GM18499 (cell line): Measurements from ENCODE around the gene PTPRG.
"Not testable (repeated sequence)": the region's sequence is repeated elsewhere in the genome, so short reads cannot be mapped to it uniquely, and the experiment has no call there.

Experiments used
- ATAC-seq: cut with Tn5 transposase; IDR thresholded peaks from one replicate; pipeline ENCODE4 v1.9.1; 2021; ENCODE audit warnings: moderate number of reproducible peaks; ENCODE audit not compliant: insufficient read depth, unreplicated experiment

Gene PTPRG

DNA sequence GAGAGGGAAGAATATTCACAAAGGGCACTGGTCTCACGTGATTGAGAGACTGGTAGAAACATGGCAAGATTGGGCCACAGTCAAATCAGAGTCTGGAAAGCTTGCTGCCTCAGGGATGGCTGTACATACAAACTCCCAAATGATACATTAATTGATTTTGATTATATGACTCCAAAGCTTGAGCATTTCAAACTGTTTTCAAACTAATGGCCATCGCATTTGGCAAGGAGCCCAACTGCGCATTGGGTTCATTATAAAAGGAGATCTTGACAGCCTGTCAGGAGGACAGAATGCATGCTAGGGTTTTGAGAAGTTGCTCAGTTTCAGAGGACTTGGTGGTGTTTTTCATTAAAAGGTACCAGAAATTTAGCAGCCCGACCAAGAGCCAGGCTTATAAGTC is 117.7 kb downstream of the PTPRG start:
- no peak for ATAC-seq

- no peak for ATAC-seq
Observed at GRCh38 chr3:61680617-61681016, 119.2 kb downstream of the PTPRG start.

GRCh38 chr3:61681636-61682035 is 120.3 kb downstream of the PTPRG start:
- ATAC-seq, result no peak

DNA sequence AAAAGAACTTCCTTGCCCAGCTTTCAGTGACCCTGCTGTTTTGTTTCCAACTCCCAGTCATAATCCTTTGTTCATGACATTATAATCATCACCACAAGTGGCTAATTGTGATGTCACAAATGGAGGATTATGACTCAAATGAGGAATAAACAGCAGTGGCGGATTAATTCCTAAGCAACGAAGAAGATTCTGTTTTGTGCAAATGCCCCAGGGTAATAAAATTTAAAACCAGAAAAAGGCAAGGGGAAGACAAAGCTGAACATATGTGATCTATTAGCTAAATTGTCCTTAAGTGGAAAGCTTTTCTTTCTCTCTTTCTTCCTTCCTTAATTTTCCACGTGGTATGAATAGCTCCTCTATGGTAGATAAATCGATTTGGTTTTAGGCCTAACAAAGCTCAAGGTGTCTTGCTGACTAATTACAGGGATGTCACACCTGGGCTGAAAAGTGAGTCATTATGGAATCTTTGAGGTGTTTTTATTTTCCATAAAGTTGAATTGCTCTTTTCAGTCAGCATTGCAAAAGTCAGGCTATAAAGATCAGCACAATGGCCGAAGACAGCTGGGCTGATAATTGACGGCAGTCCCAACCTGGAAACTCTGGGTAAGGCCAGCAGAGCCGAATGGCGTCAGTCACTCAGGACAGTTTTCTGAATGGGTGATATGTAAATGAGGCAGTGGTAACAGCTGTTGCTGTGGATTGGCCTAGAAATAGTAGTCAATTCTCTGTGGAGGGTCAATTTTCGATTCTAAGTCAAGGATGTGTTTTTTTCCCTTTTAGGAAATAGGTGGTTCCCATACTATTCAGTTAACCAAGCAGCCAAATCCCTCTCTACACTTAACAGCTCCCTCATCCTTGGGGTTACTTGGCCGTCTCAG is 121.5 kb downstream of the PTPRG start:
- ATAC-seq, result no peak

- ATAC-seq, result no peak
Observed at GRCh38 chr3:61683549-61684236, 122.3 kb downstream of the PTPRG start.

DNA sequence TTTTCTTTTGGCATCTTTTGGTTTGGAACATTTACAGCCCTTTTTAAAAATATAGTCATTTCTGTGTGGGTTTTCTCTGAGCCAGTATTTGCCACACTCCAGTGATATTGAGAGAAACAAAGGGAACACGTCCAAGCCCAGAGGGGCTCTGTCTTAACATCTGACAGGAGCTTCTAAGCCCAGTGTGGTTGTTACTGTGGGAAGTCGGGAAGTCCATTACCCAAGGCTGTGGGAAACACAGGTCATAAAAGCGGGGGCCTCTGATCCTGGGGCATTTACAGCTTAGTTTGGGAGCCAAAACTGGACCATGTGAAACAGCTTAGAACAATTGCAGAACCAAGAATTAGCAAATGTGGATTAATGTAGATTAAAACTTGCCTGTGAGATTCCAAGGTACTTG is 123.0 kb downstream of the PTPRG start:
- ATAC-seq, result no peak

DNA sequence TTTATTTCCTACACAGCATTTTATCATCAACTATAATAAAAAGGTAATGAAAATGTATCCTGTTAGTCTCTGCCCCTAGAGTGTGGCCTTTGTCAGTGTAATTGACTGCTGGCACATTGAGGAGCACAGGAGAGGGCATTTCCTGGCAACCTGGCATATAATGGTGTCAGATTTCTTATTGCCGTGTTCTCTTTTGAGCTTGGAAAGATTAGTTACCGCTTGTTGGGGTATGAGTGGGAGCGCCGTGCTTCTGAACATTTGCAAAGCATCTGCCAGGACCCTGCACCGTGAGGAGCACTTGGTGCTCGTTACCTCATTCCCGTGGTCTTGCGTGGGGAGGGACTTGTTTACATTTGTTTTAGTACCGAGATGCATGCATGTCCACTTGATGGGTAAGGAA is 124.4 kb downstream of the PTPRG start:
- no peak for ATAC-seq

DNA sequence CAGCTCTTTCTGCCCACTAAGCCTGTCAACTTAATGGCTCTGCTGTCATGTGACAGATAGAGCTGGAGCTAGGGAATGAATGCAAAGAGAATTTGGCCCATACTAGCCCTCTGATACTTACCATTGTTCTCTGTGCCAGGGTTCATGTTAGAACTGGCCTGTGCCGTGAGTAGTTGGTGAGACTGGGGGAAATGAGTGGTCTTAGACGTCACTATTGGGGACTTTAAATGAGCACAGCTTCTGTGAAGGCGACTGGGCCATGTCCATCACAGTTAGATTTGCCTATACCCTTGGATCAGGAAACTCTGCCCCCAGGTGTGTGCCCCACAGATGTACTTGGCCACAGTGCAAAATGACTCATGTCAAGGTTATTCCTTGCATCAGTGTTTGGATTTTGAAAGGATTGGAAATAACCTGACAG is 124.9 kb downstream of the PTPRG start:
- no peak for ATAC-seq

- ATAC-seq, result no peak
Observed at GRCh38 chr3:61687206-61687605, 125.8 kb downstream of the PTPRG start.

- ATAC-seq, result no peak
Observed at GRCh38 chr3:61687663-61688306, 126.4 kb downstream of the PTPRG start.

DNA sequence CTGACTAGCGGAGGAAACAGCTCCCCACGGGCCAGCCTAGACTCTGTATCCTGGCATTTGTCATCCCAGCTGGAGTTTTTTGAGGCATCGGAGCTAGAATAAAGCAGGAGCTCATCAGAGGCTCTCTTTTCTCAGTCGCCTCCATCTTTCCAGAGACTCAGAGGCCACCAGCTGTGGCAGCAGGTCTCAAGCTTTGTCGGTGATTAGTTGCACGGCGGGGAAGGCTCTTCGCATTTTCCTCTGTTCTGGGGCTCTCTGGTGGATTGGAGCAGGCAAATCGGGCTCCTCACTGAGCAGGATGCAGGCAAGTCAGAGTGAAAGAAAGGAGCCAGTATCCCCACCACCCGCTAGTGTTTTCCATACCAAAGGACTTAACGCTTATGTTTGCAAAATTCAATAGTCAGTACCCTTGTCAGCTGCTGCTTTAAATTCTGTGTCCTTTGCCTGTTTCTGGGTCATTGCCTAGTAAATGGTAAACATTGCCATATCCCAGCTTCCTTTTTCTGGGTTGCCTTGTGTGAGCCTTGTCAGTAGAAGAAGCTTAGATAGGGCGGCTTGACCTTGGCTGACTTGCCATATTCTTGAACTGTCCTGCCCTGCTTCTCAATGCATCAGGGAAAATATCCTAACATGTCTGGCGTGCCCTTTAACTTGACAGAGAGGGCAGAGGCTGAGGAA is 127.1 kb downstream of the PTPRG start:
- ATAC-seq, result no peak

GRCh38 chr3:61690016-61690415 is 128.6 kb downstream of the PTPRG start:
- no peak for ATAC-seq

DNA sequence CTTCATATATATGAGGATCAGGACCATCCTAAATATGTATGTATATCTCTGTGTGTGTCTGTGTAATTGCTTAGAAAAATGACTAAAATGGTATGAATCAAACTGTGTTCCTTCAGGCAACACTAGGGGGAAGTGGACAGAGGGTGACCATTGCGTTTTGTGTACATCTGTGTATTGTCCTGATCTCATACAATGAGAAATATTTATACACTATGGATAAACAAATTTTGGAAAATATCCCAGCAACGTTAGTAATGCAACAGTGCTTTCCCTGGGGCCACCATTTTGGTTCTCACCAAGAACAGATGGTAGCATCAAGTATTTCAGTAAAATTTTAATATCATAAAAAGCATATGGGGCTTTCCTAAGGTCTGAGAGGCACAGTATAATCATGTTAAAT is 130.1 kb downstream of the PTPRG start:
- no peak for ATAC-seq

DNA sequence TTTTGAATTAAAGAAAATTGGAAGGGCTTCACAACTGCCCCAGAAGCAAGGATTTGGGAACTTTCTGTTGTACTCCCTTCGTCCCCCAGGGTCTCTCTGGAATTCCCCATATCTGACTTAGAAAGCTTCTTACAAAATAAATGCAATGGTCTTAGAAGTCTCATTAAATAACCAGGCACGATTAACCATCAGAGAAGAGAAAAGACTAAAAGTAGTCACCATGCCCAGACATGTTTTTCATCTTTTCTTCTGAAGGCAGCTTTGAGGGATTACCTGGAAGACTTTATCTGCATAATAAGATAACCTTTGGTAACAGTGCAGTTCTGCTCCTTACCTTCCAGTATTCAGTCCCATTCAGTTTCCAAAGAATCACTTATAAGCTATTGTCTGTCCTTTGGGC is 135.9 kb downstream of the PTPRG start:
- no peak for ATAC-seq

DNA sequence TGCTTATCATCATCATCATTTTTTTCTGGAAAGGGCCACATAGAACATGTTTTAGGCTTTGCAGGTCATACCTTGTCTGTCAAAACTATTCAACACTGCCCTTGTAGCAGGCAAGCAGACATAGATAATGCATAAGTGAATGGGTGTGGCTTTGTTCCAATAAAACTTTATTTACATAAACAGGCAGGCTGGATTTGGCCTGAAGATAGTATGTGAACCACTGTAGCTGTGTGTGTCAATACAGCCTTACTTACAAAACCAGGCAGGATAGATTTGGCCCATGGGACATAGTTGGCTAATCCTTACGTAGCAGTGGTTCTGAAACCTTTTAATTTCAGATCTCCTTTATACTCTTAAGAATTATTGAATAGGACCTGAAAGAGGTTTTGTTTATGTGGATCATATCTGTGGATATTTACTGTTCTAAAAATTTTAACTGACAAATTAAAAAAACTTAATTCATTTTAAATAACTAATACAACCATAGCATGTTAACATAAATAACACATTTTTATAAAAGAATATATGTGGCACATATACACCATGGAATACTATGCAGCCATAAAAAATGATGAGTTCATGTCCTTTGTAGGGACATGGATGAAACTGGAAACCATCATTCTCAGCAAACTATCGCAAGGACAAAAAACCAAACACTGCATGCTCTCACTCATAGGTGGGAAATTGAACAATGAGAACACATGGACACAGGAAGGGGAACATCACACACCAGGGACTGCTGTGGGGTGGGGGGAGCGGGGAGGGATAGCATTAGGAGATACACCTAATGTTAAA is 137.1 kb downstream of the PTPRG start:
- ATAC-seq, result not testable (repeated sequence)

DNA sequence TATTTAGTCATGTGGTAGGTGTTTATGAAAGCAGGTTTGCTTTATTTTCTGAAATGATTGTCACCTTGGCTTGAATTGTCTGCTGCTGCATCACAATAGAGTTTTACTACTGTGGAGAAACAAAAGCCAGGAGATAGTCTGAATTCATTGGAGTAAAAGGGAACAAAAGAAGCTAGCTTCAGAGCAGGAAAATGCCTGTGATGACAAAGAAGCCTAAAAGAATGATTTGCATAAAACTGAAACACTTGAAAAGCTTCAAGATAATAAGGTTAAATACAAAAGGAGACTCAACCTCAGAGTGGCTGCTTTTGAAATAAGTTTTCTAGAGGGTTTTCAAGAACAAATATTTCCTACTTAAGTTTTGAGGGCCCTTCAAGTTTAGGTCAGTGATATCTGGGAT is 138.3 kb downstream of the PTPRG start:
- no peak for ATAC-seq

DNA sequence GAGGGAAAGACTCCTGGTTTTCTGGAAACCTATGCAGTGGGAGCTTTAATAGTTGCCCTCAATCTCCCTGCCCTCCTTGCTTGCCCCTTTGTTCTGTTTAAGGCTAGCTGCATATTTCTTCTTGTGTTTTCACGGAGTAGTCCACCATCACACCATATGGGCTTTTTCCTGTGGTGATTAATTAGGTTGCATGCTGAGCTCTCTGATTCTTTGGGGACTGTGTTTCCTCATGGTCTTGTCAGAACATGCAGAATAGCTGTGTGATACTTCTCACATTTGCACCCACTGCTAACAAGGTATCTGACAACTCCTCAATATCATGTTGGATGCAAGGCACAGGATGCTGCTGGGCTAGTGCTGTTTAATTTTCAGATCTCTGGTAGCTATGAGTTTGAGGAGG is 139.6 kb downstream of the PTPRG start:
- no peak for ATAC-seq

DNA sequence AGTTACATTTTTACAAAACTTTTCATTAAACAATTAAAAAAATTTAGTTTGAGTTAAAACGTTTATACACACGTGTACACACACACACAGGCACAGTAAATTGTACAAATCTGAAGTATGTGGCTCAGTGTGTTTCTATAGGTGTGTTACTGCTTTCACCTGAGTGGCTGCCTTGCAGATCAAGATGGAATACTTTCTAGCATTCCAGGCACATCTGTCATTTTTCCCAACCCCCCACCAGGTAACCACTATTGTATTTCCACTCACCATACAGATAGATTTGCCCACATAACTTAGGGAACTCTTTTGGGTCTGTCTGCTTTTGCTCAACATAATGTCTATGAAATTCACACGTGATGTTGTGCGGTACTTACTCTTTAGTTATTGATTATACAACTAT is 141.1 kb downstream of the PTPRG start:
- ATAC-seq, result no peak

DNA sequence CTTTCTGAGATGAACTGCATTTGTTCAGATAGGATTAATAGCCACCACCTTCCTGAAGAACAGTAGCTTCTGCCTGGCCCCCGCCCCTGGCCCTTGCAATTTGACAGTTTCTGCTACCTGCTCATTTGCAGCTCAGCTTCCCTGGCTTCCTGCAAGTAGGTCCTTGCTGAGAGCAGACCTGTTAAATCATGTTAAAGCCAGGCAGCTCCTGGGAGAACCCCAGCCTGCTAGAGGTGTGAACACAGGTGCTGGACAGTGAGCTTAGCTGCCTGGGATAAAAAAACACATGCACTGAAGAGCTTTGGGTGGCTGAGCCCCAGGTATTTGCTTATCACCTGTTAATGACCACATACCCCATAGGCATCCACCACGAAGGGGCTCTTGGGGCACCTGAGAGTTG is 143.4 kb downstream of the PTPRG start:
- ATAC-seq, result no peak

GRCh38 chr3:61707492-61707891 is 146.1 kb downstream of the PTPRG start:
- ATAC-seq, result no peak
